ENCODE measurements around the gene AEBP2. TPM values are rescaled to one million over a fixed set of nuclear protein-coding genes. Genes with fewer than 3 reads are reported as not detected.
"Not testable (repeated sequence)": the region's sequence is repeated elsewhere in the genome, so short reads cannot be mapped to it uniquely, and the experiment has no call there.

AEBP2 gene
- total and polyA plus RNA-seq, 4 donors, result 8.6 to 78.2 (median 21.6) TPM

DNA sequence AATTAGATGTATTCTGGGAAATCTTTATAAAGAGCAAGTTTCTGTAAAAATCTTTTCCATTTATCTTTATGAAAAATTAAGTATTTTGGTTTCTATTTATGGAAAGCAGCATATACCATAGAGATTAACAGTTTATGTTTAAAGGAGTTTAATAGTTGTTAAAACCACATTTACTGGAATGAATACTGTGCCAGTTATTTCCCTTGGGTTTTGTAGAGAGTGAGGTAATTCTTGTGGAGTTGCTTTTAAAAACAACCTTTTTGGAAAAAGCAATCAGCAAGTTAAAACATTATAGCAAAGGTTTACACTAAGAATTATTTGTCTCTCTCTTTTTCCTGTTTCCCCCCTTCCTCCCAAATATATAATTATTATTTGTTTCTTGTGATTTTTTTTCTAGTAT, 34.9 kb downstream of the AEBP2 start:
- ATAC-seq (ENCODE audit: insufficient read depth, low FRiP score), result no peak
- peaks cover 4 to 27% (median 12%) of the 10 kb centered on the region in 4 donors for H3K36me3 ChIP-seq (ENCODE audit: control insufficient read depth in 4 of 4, insufficient read depth in 4 of 4, low read length in 4 of 4)
- H3K9ac ChIP-seq (ENCODE audit: insufficient read depth in 1 of 2, low read length in 2 of 2), result no peak overlapping the region
- DNase-seq, result no peak
- H3K4me3 ChIP-seq, result no peak overlapping the region
- H3K27me3 ChIP-seq (ENCODE audit: control insufficient read depth in 3 of 3, insufficient read depth in 3 of 3, low read length in 2 of 3), result no peaks in the 10 kb centered on the region
- no peaks in the 10 kb centered on the region for H3K9me3 ChIP-seq (ENCODE audit: control insufficient read depth in 4 of 4, insufficient read depth in 3 of 4, low read length in 3 of 4)
- TF ChIP-seq, protein P1, sequence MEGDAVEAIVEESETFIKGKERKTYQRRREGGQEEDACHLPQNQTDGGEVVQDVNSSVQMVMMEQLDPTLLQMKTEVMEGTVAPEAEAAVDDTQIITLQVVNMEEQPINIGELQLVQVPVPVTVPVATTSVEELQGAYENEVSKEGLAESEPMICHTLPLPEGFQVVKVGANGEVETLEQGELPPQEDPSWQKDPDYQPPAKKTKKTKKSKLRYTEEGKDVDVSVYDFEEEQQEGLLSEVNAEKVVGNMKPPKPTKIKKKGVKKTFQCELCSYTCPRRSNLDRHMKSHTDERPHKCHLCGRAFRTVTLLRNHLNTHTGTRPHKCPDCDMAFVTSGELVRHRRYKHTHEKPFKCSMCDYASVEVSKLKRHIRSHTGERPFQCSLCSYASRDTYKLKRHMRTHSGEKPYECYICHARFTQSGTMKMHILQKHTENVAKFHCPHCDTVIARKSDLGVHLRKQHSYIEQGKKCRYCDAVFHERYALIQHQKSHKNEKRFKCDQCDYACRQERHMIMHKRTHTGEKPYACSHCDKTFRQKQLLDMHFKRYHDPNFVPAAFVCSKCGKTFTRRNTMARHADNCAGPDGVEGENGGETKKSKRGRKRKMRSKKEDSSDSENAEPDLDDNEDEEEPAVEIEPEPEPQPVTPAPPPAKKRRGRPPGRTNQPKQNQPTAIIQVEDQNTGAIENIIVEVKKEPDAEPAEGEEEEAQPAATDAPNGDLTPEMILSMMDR (IDR thresholded peaks at IDR 0.05; ENCODE audit: control extremely low read depth, extremely low read depth), result no peak
- peaks cover 0 to 1% (median 0%) of the 10 kb centered on the region in 5 donors for H3K4me1 ChIP-seq (ENCODE audit: control insufficient read depth in 5 of 5, insufficient read depth in 5 of 5, low read length in 5 of 5)
- no peak overlapping the region for H3K27ac ChIP-seq (ENCODE audit: low read depth in 1 of 2, low read length in 1 of 2)

DNA sequence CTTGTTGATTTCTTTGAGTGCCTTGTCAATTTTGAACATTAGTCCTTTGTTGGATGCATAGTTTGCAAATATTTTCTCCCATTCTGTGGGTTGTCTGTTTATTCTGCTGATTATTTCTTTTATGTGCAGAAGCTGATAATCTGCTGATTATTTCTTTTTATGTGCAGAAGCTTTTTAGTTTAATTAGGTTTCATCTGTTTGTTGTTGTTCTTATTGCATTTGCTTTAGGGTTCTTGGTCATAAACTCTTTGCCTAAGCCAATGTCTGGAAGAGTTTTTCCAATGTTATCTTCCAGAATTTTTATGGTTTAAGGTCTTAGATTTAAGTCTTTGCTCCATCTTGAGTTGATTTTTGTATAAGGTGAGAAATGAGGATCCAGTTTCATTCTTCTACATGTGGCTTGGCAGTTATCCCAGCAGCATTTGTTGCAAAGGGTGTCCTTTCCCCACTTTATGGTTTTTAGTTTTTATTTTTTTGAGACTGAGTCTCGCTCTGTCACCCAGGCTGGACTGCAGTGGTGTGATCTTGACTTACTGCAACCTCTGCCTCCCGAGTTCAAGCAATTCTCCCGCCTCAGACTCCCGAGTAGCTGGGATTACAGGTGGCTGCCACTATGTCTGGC, 36.7 kb downstream of the AEBP2 start:
- not testable (repeated sequence) for H3K4me3 ChIP-seq; H3K4me1 ChIP-seq (ENCODE audit: control insufficient read depth in 5 of 5, insufficient read depth in 5 of 5, low read length in 5 of 5); ATAC-seq (ENCODE audit: insufficient read depth, low FRiP score); DNase-seq; H3K9me3 ChIP-seq (ENCODE audit: control insufficient read depth in 4 of 4, insufficient read depth in 3 of 4, low read length in 3 of 4); H3K27ac ChIP-seq (ENCODE audit: low read depth in 1 of 2, low read length in 1 of 2); H3K27me3 ChIP-seq (ENCODE audit: control insufficient read depth in 3 of 3, insufficient read depth in 3 of 3, low read length in 2 of 3); H3K9ac ChIP-seq (ENCODE audit: insufficient read depth in 1 of 2, low read length in 2 of 2)
- peaks cover 2 to 30% (median 15%) of the 10 kb centered on the region in 4 donors for H3K36me3 ChIP-seq (ENCODE audit: control insufficient read depth in 4 of 4, insufficient read depth in 4 of 4, low read length in 4 of 4)
- 91 to 94% methylated on average over 4 of the region's 4 CpGs for WGBS, 2 donors

DNA sequence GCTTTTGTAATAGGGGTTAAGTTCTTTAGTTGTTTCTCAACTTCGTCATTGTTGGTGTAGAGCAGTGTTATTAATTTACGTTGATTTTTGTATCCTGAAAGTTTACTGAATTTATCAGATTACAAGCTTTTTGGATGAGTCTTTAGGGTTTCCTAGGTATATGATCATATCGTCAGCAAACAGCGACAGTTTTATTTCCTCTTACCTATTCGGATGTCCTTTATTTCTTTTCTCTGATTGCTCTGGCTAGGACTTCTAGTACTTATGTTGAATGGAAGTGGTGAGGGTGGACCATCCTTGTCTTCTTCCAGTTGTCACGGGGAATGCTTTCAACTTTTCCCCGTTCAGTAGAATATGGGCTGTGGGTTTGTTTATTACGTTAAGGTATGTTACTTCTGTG, 37.8 kb downstream of the AEBP2 start:
- Histone ChIP-seq H3K27ac (ENCODE audit: low read depth in 1 of 2, low read length in 1 of 2) (no peak overlapping the region), H3K27me3 (ENCODE audit: control insufficient read depth in 3 of 3, insufficient read depth in 3 of 3, low read length in 2 of 3) (no peaks in the 10 kb centered on the region)
- 96 to 97% methylated on average over 8 of the region's 8 CpGs for WGBS, 2 donors

DNA sequence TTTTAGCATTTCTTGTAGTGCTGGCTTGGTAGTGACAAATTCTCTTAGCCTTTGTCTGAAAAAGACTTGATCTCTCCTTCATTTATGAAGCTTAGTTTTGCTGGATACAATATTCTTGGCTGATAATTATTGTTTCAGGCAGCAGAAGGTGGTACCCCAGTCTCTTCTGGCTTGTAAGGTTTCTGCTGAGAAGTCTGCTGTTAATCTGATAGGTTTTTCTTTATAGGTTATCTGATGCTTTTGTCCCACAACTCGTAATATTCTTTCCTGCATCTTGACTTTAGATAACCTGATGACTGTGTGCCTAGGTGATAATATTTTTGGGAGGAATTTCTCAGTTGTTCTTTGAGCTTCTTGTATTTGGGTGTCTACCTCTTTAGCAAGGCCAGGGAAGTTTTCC, 41.2 kb downstream of the AEBP2 start:
- Histone ChIP-seq H3K4me1 (ENCODE audit: control insufficient read depth in 5 of 5, insufficient read depth in 5 of 5, low read length in 5 of 5) (peaks cover 0 to 13% (median 0%) of the 10 kb centered on the region in 5 donors), H3K9me3 (ENCODE audit: control insufficient read depth in 4 of 4, insufficient read depth in 3 of 4, low read length in 3 of 4) (peaks cover 0 to 4% (median 3%) of the 10 kb centered on the region in 4 donors), H3K27ac (ENCODE audit: low read depth in 1 of 2, low read length in 1 of 2) (no peak overlapping the region), H3K36me3 (ENCODE audit: control insufficient read depth in 4 of 4, insufficient read depth in 4 of 4, low read length in 4 of 4) (peaks cover 0 to 23% (median 10%) of the 10 kb centered on the region in 4 donors), H3K4me3 (no peak overlapping the region), H3K9ac (ENCODE audit: insufficient read depth in 1 of 2, low read length in 2 of 2) (no peak overlapping the region), H3K27me3 (ENCODE audit: control insufficient read depth in 3 of 3, insufficient read depth in 3 of 3, low read length in 2 of 3) (no peaks in the 10 kb centered on the region)
- ATAC-seq (ENCODE audit: insufficient read depth, low FRiP score), result no peak
- TF ChIP-seq, protein P1 (IDR thresholded peaks at IDR 0.05; ENCODE audit: control extremely low read depth, extremely low read depth), result no peak
- DNase-seq, result no peak
- WGBS, 2 donors, result 98 to 100% methylated on average over 1 of the region's 1 CpG

More for the DNA sequence above, 37.8 kb downstream of the AEBP2 start:
- Histone ChIP-seq H3K9ac (ENCODE audit: insufficient read depth in 1 of 2, low read length in 2 of 2) (no peak overlapping the region), H3K36me3 (ENCODE audit: control insufficient read depth in 4 of 4, insufficient read depth in 4 of 4, low read length in 4 of 4) (peaks cover 2 to 33% (median 15%) of the 10 kb centered on the region in 4 donors), H3K4me3 (no peak overlapping the region), H3K4me1 (ENCODE audit: control insufficient read depth in 5 of 5, insufficient read depth in 5 of 5, low read length in 5 of 5) (peaks cover 0 to 2% (median 0%) of the 10 kb centered on the region in 5 donors), H3K9me3 (ENCODE audit: control insufficient read depth in 4 of 4, insufficient read depth in 3 of 4, low read length in 3 of 4) (peaks cover 0 to 4% (median 3%) of the 10 kb centered on the region in 4 donors)
- ATAC-seq (ENCODE audit: insufficient read depth, low FRiP score), result no peak
- TF ChIP-seq, protein P1 (IDR thresholded peaks at IDR 0.05; ENCODE audit: control extremely low read depth, extremely low read depth), result no peak
- DNase-seq, result no peak
